GM12875 (cell line): ENCODE data around the gene MYL4.
"Not testable (repeated sequence)": the region's sequence is repeated elsewhere in the genome, so short reads cannot be mapped to it uniquely, and the experiment has no call there.

Source experiments
- H3K4me3 ChIP-seq: one replicate; pipeline ENCODE4 v1.5.1; 2011; ENCODE audit warnings: low read depth, low read length, control low read depth
- TF ChIP-seq, protein P1 (sequence below): IDR thresholded peaks from 2 replicates; pipeline ENCODE4 v1.5.1; 2011; ENCODE audit warnings: low read depth, mild to moderate bottlenecking, control low read depth, inconsistent platforms, low read length, moderate library complexity, borderline replicate concordance; ENCODE audit not compliant: insufficient read depth

Gene MYL4

DNA sequence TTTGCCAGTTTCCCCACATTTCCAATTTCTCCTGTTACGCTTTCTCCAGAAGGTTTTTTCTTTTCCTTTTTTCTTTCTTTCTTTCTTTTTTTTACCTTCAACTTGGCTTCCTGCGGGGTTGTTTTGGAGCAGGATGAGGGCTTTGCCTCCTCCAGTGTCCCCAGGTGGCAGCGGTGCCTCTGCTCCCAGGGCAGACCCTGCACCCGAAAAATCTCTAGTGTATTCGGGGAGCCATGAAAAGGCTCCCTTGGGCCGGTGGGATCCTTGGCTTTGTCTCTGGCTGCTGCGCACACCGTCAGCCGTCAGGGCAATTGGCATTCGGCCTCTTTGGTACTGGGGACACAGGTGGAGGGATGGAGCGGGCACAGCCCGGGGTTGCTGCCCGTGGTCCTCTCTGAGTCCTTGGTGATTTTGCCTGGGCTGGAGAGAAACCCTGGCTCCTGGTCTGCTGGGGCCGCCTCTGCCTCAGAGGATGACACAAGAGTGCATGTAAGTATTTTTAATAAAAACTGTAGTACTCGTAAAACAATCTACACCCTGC lies 45.3 kb downstream of the MYL4 start:
- H3K4me3 ChIP-seq = peak overlapping the region; percentile 77
- TF ChIP-seq, protein P1, sequence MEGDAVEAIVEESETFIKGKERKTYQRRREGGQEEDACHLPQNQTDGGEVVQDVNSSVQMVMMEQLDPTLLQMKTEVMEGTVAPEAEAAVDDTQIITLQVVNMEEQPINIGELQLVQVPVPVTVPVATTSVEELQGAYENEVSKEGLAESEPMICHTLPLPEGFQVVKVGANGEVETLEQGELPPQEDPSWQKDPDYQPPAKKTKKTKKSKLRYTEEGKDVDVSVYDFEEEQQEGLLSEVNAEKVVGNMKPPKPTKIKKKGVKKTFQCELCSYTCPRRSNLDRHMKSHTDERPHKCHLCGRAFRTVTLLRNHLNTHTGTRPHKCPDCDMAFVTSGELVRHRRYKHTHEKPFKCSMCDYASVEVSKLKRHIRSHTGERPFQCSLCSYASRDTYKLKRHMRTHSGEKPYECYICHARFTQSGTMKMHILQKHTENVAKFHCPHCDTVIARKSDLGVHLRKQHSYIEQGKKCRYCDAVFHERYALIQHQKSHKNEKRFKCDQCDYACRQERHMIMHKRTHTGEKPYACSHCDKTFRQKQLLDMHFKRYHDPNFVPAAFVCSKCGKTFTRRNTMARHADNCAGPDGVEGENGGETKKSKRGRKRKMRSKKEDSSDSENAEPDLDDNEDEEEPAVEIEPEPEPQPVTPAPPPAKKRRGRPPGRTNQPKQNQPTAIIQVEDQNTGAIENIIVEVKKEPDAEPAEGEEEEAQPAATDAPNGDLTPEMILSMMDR = no peak

- H3K4me3 ChIP-seq = no peak overlapping the region
These were observed 48.6 kb downstream of the MYL4 start for GRCh38 chr17:47257651-47258339.

GRCh38 chr17:47262586-47262985 lies 53.4 kb downstream of the MYL4 start:
- TF ChIP-seq, protein P1 = no peak
- no peak overlapping the region for H3K4me3 ChIP-seq

More at GRCh38 chr17:47257651-47258339, 48.6 kb downstream of the MYL4 start:
- TF ChIP-seq, protein P1 = no peak

- H3K4me3 ChIP-seq = no peak overlapping the region
- TF ChIP-seq, protein P1 = no peak
These were observed 55.0 kb downstream of the MYL4 start for GRCh38 chr17:47264166-47264565.

- H3K4me3 ChIP-seq = no peak overlapping the region
- TF ChIP-seq, protein P1 = no peak
These were observed 56.9 kb downstream of the MYL4 start for GRCh38 chr17:47265983-47266541.

DNA sequence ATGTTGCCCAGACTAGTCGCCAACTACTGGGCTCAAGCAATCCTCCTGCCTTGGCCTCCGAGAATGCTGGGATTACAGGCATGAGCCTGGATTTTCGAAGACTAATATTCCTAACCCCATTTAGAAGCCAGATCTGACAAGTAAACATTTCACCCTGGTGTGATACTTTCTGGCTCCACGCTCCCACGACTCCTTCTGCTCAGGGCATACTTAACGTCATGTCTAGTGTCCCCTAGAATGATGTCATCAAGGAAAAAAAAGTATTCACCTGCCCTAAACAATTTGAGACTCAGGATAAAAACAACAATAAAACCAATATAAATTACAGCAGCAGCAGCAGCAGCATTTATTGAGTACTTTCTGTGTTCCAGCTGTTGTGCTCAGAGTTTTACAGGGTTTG lies 57.6 kb downstream of the MYL4 start:
- TF ChIP-seq, protein P1 = no peak
- H3K4me3 ChIP-seq = no peak overlapping the region

- TF ChIP-seq, protein P1 = no peak
- H3K4me3 ChIP-seq = no peak overlapping the region
These were observed 58.2 kb downstream of the MYL4 start for GRCh38 chr17:47267354-47267828.

- H3K4me3 ChIP-seq = not testable (repeated sequence)
These were observed 59.8 kb downstream of the MYL4 start for GRCh38 chr17:47268964-47269363.

- H3K4me3 ChIP-seq = not testable (repeated sequence)
These were observed 60.6 kb downstream of the MYL4 start for GRCh38 chr17:47269561-47270280.
